ENCODE results near the gene SESN1. TPM values are rescaled to one million over a fixed set of nuclear protein-coding genes. Genes with fewer than 3 reads are reported as not detected.

The SESN1 gene
- polyA plus RNA-seq, 1 donor (not counting 4 experiments of a cell fraction or from before 2014, with no cell fraction given) = 21.4 TPM

- no peaks in the 10 kb centered on the region for H3K4me1 ChIP-seq (ENCODE audit: control insufficient read depth, extremely low read depth, insufficient read depth, low read length)
- H4K20me1 ChIP-seq (ENCODE audit: control insufficient read depth, extremely low read depth, insufficient read depth, low read length) = no peaks in the 10 kb centered on the region
- H2AFZ ChIP-seq (ENCODE audit: control insufficient read depth, low read length) = no peak overlapping the region
- FAIRE-seq = no peak
- no peak for DNase-seq (ENCODE audit: low read depth, low spot score)
- no peak overlapping the region for H3K4me2 ChIP-seq (ENCODE audit: control insufficient read depth, extremely low read depth, insufficient read depth, low read depth, low read length)
- H3K4me3 ChIP-seq (ENCODE audit: control insufficient read depth in 2 of 3, extremely low read depth in 1 of 3, insufficient read depth in 2 of 3, low read depth in 1 of 3, low read length in 3 of 3) = no peak overlapping the region
- no peak overlapping the region for H3K27ac ChIP-seq (ENCODE audit: control insufficient read depth, insufficient read depth, low read length)
- H3K9me1 ChIP-seq (ENCODE audit: control insufficient read depth, extremely low read depth, insufficient read depth, low read length) = no peaks in the 10 kb centered on the region
- H3K9me3 ChIP-seq (ENCODE audit: control insufficient read depth, low read depth, low read length) = no peaks in the 10 kb centered on the region
- TF ChIP-seq, protein P1, sequence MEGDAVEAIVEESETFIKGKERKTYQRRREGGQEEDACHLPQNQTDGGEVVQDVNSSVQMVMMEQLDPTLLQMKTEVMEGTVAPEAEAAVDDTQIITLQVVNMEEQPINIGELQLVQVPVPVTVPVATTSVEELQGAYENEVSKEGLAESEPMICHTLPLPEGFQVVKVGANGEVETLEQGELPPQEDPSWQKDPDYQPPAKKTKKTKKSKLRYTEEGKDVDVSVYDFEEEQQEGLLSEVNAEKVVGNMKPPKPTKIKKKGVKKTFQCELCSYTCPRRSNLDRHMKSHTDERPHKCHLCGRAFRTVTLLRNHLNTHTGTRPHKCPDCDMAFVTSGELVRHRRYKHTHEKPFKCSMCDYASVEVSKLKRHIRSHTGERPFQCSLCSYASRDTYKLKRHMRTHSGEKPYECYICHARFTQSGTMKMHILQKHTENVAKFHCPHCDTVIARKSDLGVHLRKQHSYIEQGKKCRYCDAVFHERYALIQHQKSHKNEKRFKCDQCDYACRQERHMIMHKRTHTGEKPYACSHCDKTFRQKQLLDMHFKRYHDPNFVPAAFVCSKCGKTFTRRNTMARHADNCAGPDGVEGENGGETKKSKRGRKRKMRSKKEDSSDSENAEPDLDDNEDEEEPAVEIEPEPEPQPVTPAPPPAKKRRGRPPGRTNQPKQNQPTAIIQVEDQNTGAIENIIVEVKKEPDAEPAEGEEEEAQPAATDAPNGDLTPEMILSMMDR (optimal IDR thresholded peaks at IDR 0.05 in 1 of 3, IDR thresholded peaks at IDR 0.05 in 1 of 3, conservative IDR thresholded peaks at IDR 0.05 in 1 of 3; ENCODE audit: extremely low read depth in 1 of 3, insufficient read depth in 2 of 3, low read length in 3 of 3) = no peak
- no peak for TF ChIP-seq EZH2 (IDR thresholded peaks at IDR 0.05; ENCODE audit: low read length)
- dilution Hi-C loops (cut with MboI; ENCODE audit: extremely low pct_ligation_motif_present, low sequenced_read_pairs) = no loop called here
- no peaks in the 10 kb centered on the region for H3K27me3 ChIP-seq (ENCODE audit: control insufficient read depth, extremely low read depth, insufficient read depth, low read length)
- H3K36me3 ChIP-seq (ENCODE audit: control insufficient read depth in 2 of 2, extremely low read depth in 1 of 2, insufficient read depth in 2 of 2, low read length in 2 of 2) = no peaks in the 10 kb centered on the region
- H3K79me2 ChIP-seq (ENCODE audit: control insufficient read depth, insufficient read depth, low read length) = peaks cover 2% of the 10 kb centered on the region
- no peak overlapping the region for H3K9ac ChIP-seq (ENCODE audit: control insufficient read depth, extremely low read depth, insufficient read depth, low read length)
Observed at GRCh38 chr6:109103942-109104341, 9.3 kb upstream of the SESN1 start.

DNA sequence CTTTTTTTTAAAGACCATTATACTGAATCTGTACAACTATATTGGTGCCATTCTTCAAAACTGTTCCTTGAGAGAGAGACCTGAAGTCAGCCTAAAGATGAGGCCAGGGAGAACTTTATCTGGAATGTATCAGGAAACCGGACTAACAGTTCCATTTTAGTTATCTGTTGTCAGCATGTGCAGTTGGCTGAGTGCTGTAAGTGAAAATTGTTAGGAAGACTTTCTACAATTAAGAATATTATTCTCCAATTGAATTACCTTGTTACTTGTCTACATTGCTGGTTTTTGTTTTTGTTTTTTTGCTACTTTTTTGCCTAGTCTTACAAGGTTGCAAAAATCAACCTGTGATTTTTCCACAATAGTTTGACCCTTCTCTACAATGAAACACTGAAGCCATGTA, 8.1 kb upstream of the SESN1 start:
- no peaks in the 10 kb centered on the region for H3K9me3 ChIP-seq (ENCODE audit: control insufficient read depth, low read depth, low read length)
- no peak overlapping the region for H3K9ac ChIP-seq (ENCODE audit: control insufficient read depth, extremely low read depth, insufficient read depth, low read length)
- FAIRE-seq = no peak
- H3K4me1 ChIP-seq (ENCODE audit: control insufficient read depth, extremely low read depth, insufficient read depth, low read length) = no peaks in the 10 kb centered on the region
- DNase-seq (ENCODE audit: low read depth, low spot score) = no peak
- no peaks in the 10 kb centered on the region for H3K27me3 ChIP-seq (ENCODE audit: control insufficient read depth, extremely low read depth, insufficient read depth, low read length)
- H3K4me3 ChIP-seq (ENCODE audit: control insufficient read depth in 2 of 3, extremely low read depth in 1 of 3, insufficient read depth in 2 of 3, low read depth in 1 of 3, low read length in 3 of 3) = no peak overlapping the region
- H3K4me2 ChIP-seq (ENCODE audit: control insufficient read depth, extremely low read depth, insufficient read depth, low read depth, low read length) = no peak overlapping the region
- H4K20me1 ChIP-seq (ENCODE audit: control insufficient read depth, extremely low read depth, insufficient read depth, low read length) = no peaks in the 10 kb centered on the region
- no peaks in the 10 kb centered on the region for H3K36me3 ChIP-seq (ENCODE audit: control insufficient read depth in 2 of 2, extremely low read depth in 1 of 2, insufficient read depth in 2 of 2, low read length in 2 of 2)
- TF ChIP-seq EZH2 (IDR thresholded peaks at IDR 0.05; ENCODE audit: low read length) = no peak
- TF ChIP-seq, protein P1 (optimal IDR thresholded peaks at IDR 0.05 in 1 of 3, IDR thresholded peaks at IDR 0.05 in 1 of 3, conservative IDR thresholded peaks at IDR 0.05 in 1 of 3; ENCODE audit: extremely low read depth in 1 of 3, insufficient read depth in 2 of 3, low read length in 3 of 3) = no peak
- peaks cover 3% of the 10 kb centered on the region for H3K79me2 ChIP-seq (ENCODE audit: control insufficient read depth, insufficient read depth, low read length)
- no peak overlapping the region for H3K27ac ChIP-seq (ENCODE audit: control insufficient read depth, insufficient read depth, low read length)
- H3K9me1 ChIP-seq (ENCODE audit: control insufficient read depth, extremely low read depth, insufficient read depth, low read length) = no peaks in the 10 kb centered on the region
- H2AFZ ChIP-seq (ENCODE audit: control insufficient read depth, low read length) = no peak overlapping the region
- dilution Hi-C loops (cut with MboI; ENCODE audit: extremely low pct_ligation_motif_present, low sequenced_read_pairs) = no loop called here

All from keratinocyte (primary cell).